Upper lobe of left lung (tissue), 4 donors: ENCODE data around the gene PNRC2.

Source experiments
- EP300 ChIP-seq, 4 donors: sonication (generic); formaldehyde crosslinking; IDR thresholded peaks; one replicate each; pipeline ENCODE4 v1.5.1; 2017; ENCODE audit warnings: antibody characterized with exemption in 4 of 4, control low read depth in 2 of 4
- POLR2A ChIP-seq, 4 donors: fragments of 450-650 bp; IDR thresholded peaks; one replicate each; pipeline ENCODE4 v1.5.1; 2016 to 2017; ENCODE audit warnings: antibody characterized with exemption in 4 of 4, mild to moderate bottlenecking in 2 of 4
- POLR2AphosphoS5 ChIP-seq, 2 donors: sonication (generic); formaldehyde crosslinking; IDR thresholded peaks; one replicate each; pipeline ENCODE4 v1.5.1; 2017; ENCODE audit warnings: antibody characterized with exemption in 2 of 2
- TF ChIP-seq, protein P1 (sequence below), 6 experiments: fragments of 450-650 bp in 4 of 6; fragments of 200-600 bp in 2 of 6; sonication (generic) in 2 of 6; IDR thresholded peaks; one replicate each; pipeline ENCODE4 v1.5.1; 2016 to 2019; ENCODE audit warnings: antibody characterized with exemption in 6 of 6

DNA sequence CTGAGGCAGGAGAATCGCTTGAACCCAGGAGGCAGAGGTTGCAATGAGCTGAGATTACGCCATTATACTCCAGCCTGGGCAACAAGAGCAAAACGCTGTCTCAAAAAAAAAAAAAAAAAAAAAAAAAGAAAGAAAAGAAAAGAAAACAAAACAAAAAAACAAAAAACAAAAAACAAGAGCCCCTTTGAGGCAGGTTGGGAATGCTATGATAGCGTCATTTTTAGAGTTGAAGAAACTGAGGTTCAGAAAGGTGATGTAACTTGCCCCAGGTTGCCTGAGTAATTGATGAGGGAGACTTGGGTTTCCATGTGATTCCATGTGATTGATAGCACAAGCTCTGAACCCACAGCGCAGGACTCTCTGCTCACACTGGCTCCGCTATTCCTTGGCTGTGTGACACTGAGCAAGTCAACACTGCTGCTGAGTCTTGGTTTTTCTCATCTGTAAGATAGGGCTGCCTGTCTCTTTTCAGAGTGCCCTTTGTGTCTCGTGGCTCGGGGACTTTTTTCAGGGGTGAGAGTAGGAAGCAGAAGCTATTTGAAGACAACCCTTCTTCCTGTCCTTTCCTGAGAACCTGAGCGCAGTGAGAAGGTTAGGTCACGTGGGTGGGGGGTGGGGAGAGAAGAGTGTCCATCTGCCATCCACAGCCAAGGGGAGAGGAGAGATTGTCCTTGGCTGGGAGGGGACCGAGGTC is 48.9 kb upstream of the PNRC2 start:
- no peak for TF ChIP-seq POLR2A (IDR thresholded peaks at IDR 0.05)
- TF ChIP-seq, protein P1, sequence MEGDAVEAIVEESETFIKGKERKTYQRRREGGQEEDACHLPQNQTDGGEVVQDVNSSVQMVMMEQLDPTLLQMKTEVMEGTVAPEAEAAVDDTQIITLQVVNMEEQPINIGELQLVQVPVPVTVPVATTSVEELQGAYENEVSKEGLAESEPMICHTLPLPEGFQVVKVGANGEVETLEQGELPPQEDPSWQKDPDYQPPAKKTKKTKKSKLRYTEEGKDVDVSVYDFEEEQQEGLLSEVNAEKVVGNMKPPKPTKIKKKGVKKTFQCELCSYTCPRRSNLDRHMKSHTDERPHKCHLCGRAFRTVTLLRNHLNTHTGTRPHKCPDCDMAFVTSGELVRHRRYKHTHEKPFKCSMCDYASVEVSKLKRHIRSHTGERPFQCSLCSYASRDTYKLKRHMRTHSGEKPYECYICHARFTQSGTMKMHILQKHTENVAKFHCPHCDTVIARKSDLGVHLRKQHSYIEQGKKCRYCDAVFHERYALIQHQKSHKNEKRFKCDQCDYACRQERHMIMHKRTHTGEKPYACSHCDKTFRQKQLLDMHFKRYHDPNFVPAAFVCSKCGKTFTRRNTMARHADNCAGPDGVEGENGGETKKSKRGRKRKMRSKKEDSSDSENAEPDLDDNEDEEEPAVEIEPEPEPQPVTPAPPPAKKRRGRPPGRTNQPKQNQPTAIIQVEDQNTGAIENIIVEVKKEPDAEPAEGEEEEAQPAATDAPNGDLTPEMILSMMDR (IDR thresholded peaks at IDR 0.05): no peak
- no peak for TF ChIP-seq POLR2AphosphoS5 (IDR thresholded peaks at IDR 0.05)
- TF ChIP-seq EP300 (IDR thresholded peaks at IDR 0.05): no peak
